ENCODE data around the gene GGA2.

The GGA2 gene

GRCh38 chr16:23428351-23428750, 81.9 kb downstream of the GGA2 start:
- H3K4me3 ChIP-seq (ENCODE audit: insufficient read depth, low read depth, low read length, poor library complexity, severe bottlenecking) = no peak overlapping the region
- no peak overlapping the region for H3K27ac ChIP-seq (ENCODE audit: insufficient read depth, low read length, poor library complexity, severe bottlenecking)
- no peak for DNase-seq
- H3K4me1 ChIP-seq (ENCODE audit: control insufficient read depth, insufficient read depth, low read length, poor library complexity, severe bottlenecking) = no peaks in the 10 kb centered on the region
- no peaks in the 10 kb centered on the region for H3K27me3 ChIP-seq (replicated peaks; ENCODE audit: control insufficient read depth, insufficient read depth, low read length, poor library complexity, severe bottlenecking)
- peaks cover 26% of the 10 kb centered on the region for H3K36me3 ChIP-seq (ENCODE audit: control insufficient read depth, insufficient read depth, low read length)
- no peaks in the 10 kb centered on the region for H3K9me3 ChIP-seq (ENCODE audit: control insufficient read depth, low read length)

- H3K27ac ChIP-seq (ENCODE audit: insufficient read depth, low read length, poor library complexity, severe bottlenecking) = no peak overlapping the region
These were observed 85.9 kb downstream of the GGA2 start for GRCh38 chr16:23424292-23424958.

GRCh38 chr16:23423496-23424049, 86.7 kb downstream of the GGA2 start:
- Histone ChIP-seq H3K27ac (ENCODE audit: insufficient read depth, low read length, poor library complexity, severe bottlenecking) (no peak overlapping the region), H3K36me3 (ENCODE audit: control insufficient read depth, insufficient read depth, low read length) (peaks cover 14% of the 10 kb centered on the region), H3K4me1 (ENCODE audit: control insufficient read depth, insufficient read depth, low read length, poor library complexity, severe bottlenecking) (no peaks in the 10 kb centered on the region), H3K9me3 (ENCODE audit: control insufficient read depth, low read length) (no peaks in the 10 kb centered on the region), H3K27me3 (replicated peaks; ENCODE audit: control insufficient read depth, insufficient read depth, low read length, poor library complexity, severe bottlenecking) (no peaks in the 10 kb centered on the region), H3K4me3 (ENCODE audit: insufficient read depth, low read depth, low read length, poor library complexity, severe bottlenecking) (no peak overlapping the region)
- DNase-seq = no peak

More at GRCh38 chr16:23424292-23424958, 85.9 kb downstream of the GGA2 start:
- Histone ChIP-seq H3K36me3 (ENCODE audit: control insufficient read depth, insufficient read depth, low read length) (peaks cover 15% of the 10 kb centered on the region), H3K4me3 (ENCODE audit: insufficient read depth, low read depth, low read length, poor library complexity, severe bottlenecking) (no peak overlapping the region), H3K27me3 (replicated peaks; ENCODE audit: control insufficient read depth, insufficient read depth, low read length, poor library complexity, severe bottlenecking) (no peaks in the 10 kb centered on the region), H3K4me1 (ENCODE audit: control insufficient read depth, insufficient read depth, low read length, poor library complexity, severe bottlenecking) (no peaks in the 10 kb centered on the region), H3K9me3 (ENCODE audit: control insufficient read depth, low read length) (no peaks in the 10 kb centered on the region)
- no peak for DNase-seq

- peaks cover 34% of the 10 kb centered on the region for H3K36me3 ChIP-seq (ENCODE audit: control insufficient read depth, insufficient read depth, low read length)
- no peaks in the 10 kb centered on the region for H3K9me3 ChIP-seq (ENCODE audit: control insufficient read depth, low read length)
- no peak overlapping the region for H3K27ac ChIP-seq (ENCODE audit: insufficient read depth, low read length, poor library complexity, severe bottlenecking)
- no peak overlapping the region for H3K4me3 ChIP-seq (ENCODE audit: insufficient read depth, low read depth, low read length, poor library complexity, severe bottlenecking)
- H3K27me3 ChIP-seq (replicated peaks; ENCODE audit: control insufficient read depth, insufficient read depth, low read length, poor library complexity, severe bottlenecking) = no peaks in the 10 kb centered on the region
- no peak for DNase-seq
- H3K4me1 ChIP-seq (ENCODE audit: control insufficient read depth, insufficient read depth, low read length, poor library complexity, severe bottlenecking) = no peaks in the 10 kb centered on the region
These were observed 90.3 kb downstream of the GGA2 start for GRCh38 chr16:23420011-23420410.

GRCh38 chr16:23416816-23417215, 93.5 kb downstream of the GGA2 start:
- no peaks in the 10 kb centered on the region for H3K9me3 ChIP-seq (ENCODE audit: control insufficient read depth, low read length)
- no peak overlapping the region for H3K4me3 ChIP-seq (ENCODE audit: insufficient read depth, low read depth, low read length, poor library complexity, severe bottlenecking)
- no peaks in the 10 kb centered on the region for H3K27me3 ChIP-seq (replicated peaks; ENCODE audit: control insufficient read depth, insufficient read depth, low read length, poor library complexity, severe bottlenecking)
- no peaks in the 10 kb centered on the region for H3K4me1 ChIP-seq (ENCODE audit: control insufficient read depth, insufficient read depth, low read length, poor library complexity, severe bottlenecking)
- peaks cover 43% of the 10 kb centered on the region for H3K36me3 ChIP-seq (ENCODE audit: control insufficient read depth, insufficient read depth, low read length)
- H3K27ac ChIP-seq (ENCODE audit: insufficient read depth, low read length, poor library complexity, severe bottlenecking) = no peak overlapping the region
- no peak for DNase-seq

GRCh38 chr16:23414731-23415130, 95.6 kb downstream of the GGA2 start:
- H3K4me3 ChIP-seq (ENCODE audit: insufficient read depth, low read depth, low read length, poor library complexity, severe bottlenecking) = no peak overlapping the region
- no peaks in the 10 kb centered on the region for H3K9me3 ChIP-seq (ENCODE audit: control insufficient read depth, low read length)
- no peak overlapping the region for H3K27ac ChIP-seq (ENCODE audit: insufficient read depth, low read length, poor library complexity, severe bottlenecking)
- no peak for DNase-seq
- H3K4me1 ChIP-seq (ENCODE audit: control insufficient read depth, insufficient read depth, low read length, poor library complexity, severe bottlenecking) = no peaks in the 10 kb centered on the region
- H3K27me3 ChIP-seq (replicated peaks; ENCODE audit: control insufficient read depth, insufficient read depth, low read length, poor library complexity, severe bottlenecking) = no peaks in the 10 kb centered on the region
- H3K36me3 ChIP-seq (ENCODE audit: control insufficient read depth, insufficient read depth, low read length) = peaks cover 56% of the 10 kb centered on the region

All from effector memory CD4-positive, alpha-beta T cell (primary cell).